Liver (tissue), 3 donors: ENCODE data around the gene TANGO2.

Experiments used
- CTCF ChIP-seq: fragments of 150-350 bp; IDR thresholded peaks from 2 replicates; pipeline ENCODE4 v1.5.1; 2017; ENCODE audit warnings: improper control_type of control experiment, low read depth, low read length; ENCODE audit not compliant: missing input control
- EGR1 ChIP-seq, 2 donors: IDR thresholded peaks; 2 replicates each; pipeline ENCODE4 v1.6.1; 2016 to 2018; ENCODE audit warnings: antibody characterized with exemption in 2 of 2, low read depth in 2 of 2
- FOXA1 ChIP-seq: IDR thresholded peaks from 2 replicates; pipeline ENCODE4 v1.6.1; 2016; ENCODE audit warnings: antibody characterized with exemption
- HNF4G ChIP-seq: IDR thresholded peaks from 2 replicates; pipeline ENCODE4 v1.6.1; 2016; ENCODE audit warnings: antibody characterized with exemption
- MAX ChIP-seq: IDR thresholded peaks from 2 replicates; pipeline ENCODE4 v1.6.1; 2016; ENCODE audit warnings: antibody characterized with exemption
- RAD21 ChIP-seq, 2 donors: IDR thresholded peaks; 2 replicates each; pipeline ENCODE4 v1.6.1; 2016; ENCODE audit warnings: antibody characterized with exemption in 2 of 2, mild to moderate bottlenecking in 2 of 2
- SP1 ChIP-seq: IDR thresholded peaks from 2 replicates; pipeline ENCODE4 v1.6.1; 2018; ENCODE audit warnings: antibody characterized with exemption, mild to moderate bottlenecking
- TAF1 ChIP-seq: conservative IDR thresholded peaks from 2 replicates; pipeline ENCODE4 v1.6.1; 2016; ENCODE audit warnings: antibody characterized with exemption, mild to moderate bottlenecking
- YY1 ChIP-seq: IDR thresholded peaks from 2 replicates; pipeline ENCODE4 v1.6.1; 2016; ENCODE audit warnings: antibody characterized with exemption, mild to moderate bottlenecking
- TF ChIP-seq, protein P1 (sequence below): IDR thresholded peaks from 2 replicates; pipeline ENCODE4 v1.6.1; 2016; ENCODE audit warnings: antibody characterized with exemption
- TF ChIP-seq, protein P2 (sequence below): IDR thresholded peaks from 2 replicates; pipeline ENCODE4 v1.6.1; 2016; ENCODE audit warnings: antibody characterized with exemption, mild to moderate bottlenecking
- TF ChIP-seq, protein P3 (sequence below): IDR thresholded peaks from 2 replicates; pipeline ENCODE4 v1.6.1; 2016; ENCODE audit warnings: antibody characterized with exemption
- donor health status: healthy.
- donor health status: healthy.

- TF ChIP-seq MAX (no peak), YY1 (no peak), CTCF (no peak), RAD21 (IDR thresholded peaks at IDR 0.05) (no peak), FOXA1 (no peak), SP1 (no peak), TAF1 (no peak), EGR1 (IDR thresholded peaks at IDR 0.05; ENCODE audit: low read depth in 2 of 2) (no peak), HNF4G (no peak)
- TF ChIP-seq, protein P1, sequence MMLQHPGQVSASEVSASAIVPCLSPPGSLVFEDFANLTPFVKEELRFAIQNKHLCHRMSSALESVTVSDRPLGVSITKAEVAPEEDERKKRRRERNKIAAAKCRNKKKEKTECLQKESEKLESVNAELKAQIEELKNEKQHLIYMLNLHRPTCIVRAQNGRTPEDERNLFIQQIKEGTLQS = no peak
- TF ChIP-seq, protein P2, sequence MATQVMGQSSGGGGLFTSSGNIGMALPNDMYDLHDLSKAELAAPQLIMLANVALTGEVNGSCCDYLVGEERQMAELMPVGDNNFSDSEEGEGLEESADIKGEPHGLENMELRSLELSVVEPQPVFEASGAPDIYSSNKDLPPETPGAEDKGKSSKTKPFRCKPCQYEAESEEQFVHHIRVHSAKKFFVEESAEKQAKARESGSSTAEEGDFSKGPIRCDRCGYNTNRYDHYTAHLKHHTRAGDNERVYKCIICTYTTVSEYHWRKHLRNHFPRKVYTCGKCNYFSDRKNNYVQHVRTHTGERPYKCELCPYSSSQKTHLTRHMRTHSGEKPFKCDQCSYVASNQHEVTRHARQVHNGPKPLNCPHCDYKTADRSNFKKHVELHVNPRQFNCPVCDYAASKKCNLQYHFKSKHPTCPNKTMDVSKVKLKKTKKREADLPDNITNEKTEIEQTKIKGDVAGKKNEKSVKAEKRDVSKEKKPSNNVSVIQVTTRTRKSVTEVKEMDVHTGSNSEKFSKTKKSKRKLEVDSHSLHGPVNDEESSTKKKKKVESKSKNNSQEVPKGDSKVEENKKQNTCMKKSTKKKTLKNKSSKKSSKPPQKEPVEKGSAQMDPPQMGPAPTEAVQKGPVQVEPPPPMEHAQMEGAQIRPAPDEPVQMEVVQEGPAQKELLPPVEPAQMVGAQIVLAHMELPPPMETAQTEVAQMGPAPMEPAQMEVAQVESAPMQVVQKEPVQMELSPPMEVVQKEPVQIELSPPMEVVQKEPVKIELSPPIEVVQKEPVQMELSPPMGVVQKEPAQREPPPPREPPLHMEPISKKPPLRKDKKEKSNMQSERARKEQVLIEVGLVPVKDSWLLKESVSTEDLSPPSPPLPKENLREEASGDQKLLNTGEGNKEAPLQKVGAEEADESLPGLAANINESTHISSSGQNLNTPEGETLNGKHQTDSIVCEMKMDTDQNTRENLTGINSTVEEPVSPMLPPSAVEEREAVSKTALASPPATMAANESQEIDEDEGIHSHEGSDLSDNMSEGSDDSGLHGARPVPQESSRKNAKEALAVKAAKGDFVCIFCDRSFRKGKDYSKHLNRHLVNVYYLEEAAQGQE = no peak
- TF ChIP-seq, protein P3, sequence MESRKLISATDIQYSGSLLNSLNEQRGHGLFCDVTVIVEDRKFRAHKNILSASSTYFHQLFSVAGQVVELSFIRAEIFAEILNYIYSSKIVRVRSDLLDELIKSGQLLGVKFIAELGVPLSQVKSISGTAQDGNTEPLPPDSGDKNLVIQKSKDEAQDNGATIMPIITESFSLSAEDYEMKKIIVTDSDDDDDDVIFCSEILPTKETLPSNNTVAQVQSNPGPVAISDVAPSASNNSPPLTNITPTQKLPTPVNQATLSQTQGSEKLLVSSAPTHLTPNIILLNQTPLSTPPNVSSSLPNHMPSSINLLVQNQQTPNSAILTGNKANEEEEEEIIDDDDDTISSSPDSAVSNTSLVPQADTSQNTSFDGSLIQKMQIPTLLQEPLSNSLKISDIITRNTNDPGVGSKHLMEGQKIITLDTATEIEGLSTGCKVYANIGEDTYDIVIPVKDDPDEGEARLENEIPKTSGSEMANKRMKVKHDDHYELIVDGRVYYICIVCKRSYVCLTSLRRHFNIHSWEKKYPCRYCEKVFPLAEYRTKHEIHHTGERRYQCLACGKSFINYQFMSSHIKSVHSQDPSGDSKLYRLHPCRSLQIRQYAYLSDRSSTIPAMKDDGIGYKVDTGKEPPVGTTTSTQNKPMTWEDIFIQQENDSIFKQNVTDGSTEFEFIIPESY = no peak
Measured at GRCh38 chr22:19993926-19994325, 27.0 kb upstream of the TANGO2 start.
